ENCODE results near the gene PLCB1. TPM values are rescaled to one million over a fixed set of nuclear protein-coding genes. Genes with fewer than 3 reads are reported as not detected.

Gene PLCB1
- total and polyA plus RNA-seq, 2 experiments from 2014 or later, result 14.9 to 20.7 TPM

DNA sequence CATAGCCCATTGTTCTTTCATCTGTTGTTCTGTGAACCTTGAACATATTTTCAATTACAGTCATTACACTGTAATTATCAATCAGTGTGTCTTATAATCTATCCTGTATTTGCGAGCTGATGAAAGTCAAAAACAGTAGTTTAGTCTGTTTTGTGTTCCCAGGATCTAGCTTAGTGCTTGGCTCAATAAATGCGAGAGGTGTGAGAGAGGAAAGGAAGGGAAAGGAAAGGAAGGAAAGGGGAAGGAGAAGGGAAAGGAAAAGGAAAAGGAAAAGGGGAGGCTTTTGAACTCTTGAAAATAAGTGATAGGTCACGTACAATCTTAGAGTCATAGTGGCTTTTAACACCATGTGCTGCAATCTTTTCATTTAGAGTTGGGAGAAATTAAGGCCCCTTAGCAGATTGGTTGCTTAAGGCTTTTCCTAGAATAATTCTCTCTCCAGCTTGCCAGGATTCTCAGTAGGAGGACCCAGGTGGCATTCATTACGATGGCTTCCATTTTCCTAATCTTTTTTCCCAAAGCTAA lies 503.0 kb downstream of the PLCB1 start:
- H3K9me3 Mint-ChIP-seq, result no peaks in the 10 kb centered on the region

More for the DNA sequence above, 503.0 kb downstream of the PLCB1 start:
- Mint-ChIP-seq H3K27ac (no peak overlapping the region), H3K4me3 (no peak overlapping the region), H3K27me3 (ENCODE audit: insufficient read depth, low read depth, poor library complexity) (no peaks in the 10 kb centered on the region), H3K4me1 (no peaks in the 10 kb centered on the region; the same call in 2 of the 3 replicates), H3K36me3 (ENCODE audit: low read depth) (no peaks in the 10 kb centered on the region)
- Histone ChIP-seq H3K9me2 (ENCODE audit: insufficient read depth) (no peaks in the 10 kb centered on the region), H3K27ac (ENCODE audit: low read depth) (no peak overlapping the region), H3K4me2 (no peak overlapping the region), H3K4me3 (no peak overlapping the region), H2AFZ (no peak overlapping the region), H3K79me2 (replicated peaks; ENCODE audit: insufficient read depth) (no peaks in the 10 kb centered on the region), H4K20me1 (replicated peaks; ENCODE audit: insufficient read depth) (no peaks in the 10 kb centered on the region), H3K27me3 (ENCODE audit: insufficient read depth) (no peaks in the 10 kb centered on the region), H3K36me3 (ENCODE audit: insufficient read depth) (no peaks in the 10 kb centered on the region), H3K4me1 (ENCODE audit: insufficient read depth) (peaks cover 4% of the 10 kb centered on the region; the same call in 1 of the 2 replicates), H3F3A (replicated peaks; ENCODE audit: low read depth) (no peaks in the 10 kb centered on the region)
- DNase-seq (ENCODE audit: low spot score) (no peak), ATAC-seq (no peak)
- TF ChIP-seq, protein P1, sequence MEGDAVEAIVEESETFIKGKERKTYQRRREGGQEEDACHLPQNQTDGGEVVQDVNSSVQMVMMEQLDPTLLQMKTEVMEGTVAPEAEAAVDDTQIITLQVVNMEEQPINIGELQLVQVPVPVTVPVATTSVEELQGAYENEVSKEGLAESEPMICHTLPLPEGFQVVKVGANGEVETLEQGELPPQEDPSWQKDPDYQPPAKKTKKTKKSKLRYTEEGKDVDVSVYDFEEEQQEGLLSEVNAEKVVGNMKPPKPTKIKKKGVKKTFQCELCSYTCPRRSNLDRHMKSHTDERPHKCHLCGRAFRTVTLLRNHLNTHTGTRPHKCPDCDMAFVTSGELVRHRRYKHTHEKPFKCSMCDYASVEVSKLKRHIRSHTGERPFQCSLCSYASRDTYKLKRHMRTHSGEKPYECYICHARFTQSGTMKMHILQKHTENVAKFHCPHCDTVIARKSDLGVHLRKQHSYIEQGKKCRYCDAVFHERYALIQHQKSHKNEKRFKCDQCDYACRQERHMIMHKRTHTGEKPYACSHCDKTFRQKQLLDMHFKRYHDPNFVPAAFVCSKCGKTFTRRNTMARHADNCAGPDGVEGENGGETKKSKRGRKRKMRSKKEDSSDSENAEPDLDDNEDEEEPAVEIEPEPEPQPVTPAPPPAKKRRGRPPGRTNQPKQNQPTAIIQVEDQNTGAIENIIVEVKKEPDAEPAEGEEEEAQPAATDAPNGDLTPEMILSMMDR (conservative IDR thresholded peaks at IDR 0.05; ENCODE audit: low read depth in 2 of 2), result no peak
- TF ChIP-seq NANOG (IDR thresholded peaks at IDR 0.05; ENCODE audit: borderline replicate concordance) (no peak), EZH2 (IDR thresholded peaks at IDR 0.05; ENCODE audit: low read depth, unreplicated experiment) (no peak), REST (IDR thresholded peaks at IDR 0.05; ENCODE audit: unreplicated experiment) (no peak), ZNF114 (CRISPR knock-in tag; IDR thresholded peaks at IDR 0.05) (no peak)
- TF ChIP-seq, protein P2, sequence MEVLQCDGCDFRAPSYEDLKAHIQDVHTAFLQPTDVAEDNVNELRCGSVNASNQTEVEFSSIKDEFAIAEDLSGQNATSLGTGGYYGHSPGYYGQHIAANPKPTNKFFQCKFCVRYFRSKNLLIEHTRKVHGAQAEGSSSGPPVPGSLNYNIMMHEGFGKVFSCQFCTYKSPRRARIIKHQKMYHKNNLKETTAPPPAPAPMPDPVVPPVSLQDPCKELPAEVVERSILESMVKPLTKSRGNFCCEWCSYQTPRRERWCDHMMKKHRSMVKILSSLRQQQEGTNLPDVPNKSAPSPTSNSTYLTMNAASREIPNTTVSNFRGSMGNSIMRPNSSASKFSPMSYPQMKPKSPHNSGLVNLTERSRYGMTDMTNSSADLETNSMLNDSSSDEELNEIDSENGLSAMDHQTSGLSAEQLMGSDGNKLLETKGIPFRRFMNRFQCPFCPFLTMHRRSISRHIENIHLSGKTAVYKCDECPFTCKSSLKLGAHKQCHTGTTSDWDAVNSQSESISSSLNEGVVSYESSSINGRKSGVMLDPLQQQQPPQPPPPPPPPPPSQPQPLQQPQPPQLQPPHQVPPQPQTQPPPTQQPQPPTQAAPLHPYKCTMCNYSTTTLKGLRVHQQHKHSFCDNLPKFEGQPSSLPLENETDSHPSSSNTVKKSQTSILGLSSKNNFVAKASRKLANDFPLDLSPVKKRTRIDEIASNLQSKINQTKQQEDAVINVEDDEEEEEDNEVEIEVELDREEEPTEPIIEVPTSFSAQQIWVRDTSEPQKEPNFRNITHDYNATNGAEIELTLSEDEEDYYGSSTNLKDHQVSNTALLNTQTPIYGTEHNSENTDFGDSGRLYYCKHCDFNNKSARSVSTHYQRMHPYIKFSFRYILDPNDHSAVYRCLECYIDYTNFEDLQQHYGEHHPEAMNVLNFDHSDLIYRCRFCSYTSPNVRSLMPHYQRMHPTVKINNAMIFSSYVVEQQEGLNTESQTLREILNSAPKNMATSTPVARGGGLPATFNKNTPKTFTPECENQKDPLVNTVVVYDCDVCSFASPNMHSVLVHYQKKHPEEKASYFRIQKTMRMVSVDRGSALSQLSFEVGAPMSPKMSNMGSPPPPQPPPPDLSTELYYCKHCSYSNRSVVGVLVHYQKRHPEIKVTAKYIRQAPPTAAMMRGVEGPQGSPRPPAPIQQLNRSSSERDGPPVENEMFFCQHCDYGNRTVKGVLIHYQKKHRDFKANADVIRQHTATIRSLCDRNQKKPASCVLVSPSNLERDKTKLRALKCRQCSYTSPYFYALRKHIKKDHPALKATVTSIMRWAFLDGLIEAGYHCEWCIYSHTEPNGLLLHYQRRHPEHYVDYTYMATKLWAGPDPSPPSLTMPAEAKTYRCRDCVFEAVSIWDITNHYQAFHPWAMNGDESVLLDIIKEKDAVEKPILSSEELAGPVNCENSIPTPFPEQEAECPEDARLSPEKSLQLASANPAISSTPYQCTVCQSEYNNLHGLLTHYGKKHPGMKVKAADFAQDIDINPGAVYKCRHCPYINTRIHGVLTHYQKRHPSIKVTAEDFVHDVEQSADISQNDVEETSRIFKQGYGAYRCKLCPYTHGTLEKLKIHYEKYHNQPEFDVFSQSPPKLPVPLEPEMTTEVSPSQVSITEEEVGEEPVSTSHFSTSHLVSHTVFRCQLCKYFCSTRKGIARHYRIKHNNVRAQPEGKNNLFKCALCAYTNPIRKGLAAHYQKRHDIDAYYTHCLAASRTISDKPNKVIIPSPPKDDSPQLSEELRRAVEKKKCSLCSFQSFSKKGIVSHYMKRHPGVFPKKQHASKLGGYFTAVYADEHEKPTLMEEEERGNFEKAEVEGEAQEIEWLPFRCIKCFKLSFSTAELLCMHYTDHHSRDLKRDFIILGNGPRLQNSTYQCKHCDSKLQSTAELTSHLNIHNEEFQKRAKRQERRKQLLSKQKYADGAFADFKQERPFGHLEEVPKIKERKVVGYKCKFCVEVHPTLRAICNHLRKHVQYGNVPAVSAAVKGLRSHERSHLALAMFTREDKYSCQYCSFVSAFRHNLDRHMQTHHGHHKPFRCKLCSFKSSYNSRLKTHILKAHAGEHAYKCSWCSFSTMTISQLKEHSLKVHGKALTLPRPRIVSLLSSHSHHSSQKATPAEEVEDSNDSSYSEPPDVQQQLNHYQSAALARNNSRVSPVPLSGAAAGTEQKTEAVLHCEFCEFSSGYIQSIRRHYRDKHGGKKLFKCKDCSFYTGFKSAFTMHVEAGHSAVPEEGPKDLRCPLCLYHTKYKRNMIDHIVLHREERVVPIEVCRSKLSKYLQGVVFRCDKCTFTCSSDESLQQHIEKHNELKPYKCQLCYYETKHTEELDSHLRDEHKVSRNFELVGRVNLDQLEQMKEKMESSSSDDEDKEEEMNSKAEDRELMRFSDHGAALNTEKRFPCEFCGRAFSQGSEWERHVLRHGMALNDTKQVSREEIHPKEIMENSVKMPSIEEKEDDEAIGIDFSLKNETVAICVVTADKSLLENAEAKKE (CRISPR knock-in tag; IDR thresholded peaks at IDR 0.05), result no peak
